ENCODE measurements around the gene TDRD7.

The TDRD7 gene

DNA sequence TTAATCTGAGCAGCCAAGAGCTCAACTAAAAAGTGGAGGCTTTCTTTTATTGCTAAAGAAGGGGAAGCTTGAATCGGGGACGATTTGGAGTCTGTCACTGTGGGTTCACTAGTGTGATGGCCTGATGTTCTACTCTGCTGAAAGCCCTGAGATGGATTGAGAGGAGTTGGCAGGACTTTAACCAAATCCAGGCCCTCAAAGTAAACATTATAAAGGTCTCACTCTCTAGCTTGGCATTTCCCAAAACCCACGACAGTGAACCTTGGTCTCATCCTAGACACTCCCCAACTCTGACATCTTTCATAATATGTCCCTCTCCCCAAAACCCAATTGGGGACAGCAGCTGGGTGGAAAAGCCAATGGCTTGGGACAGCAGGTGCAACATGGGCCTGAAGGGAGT lies 122.3 kb downstream of the TDRD7 start:
- DNase-seq = no peak

DNA sequence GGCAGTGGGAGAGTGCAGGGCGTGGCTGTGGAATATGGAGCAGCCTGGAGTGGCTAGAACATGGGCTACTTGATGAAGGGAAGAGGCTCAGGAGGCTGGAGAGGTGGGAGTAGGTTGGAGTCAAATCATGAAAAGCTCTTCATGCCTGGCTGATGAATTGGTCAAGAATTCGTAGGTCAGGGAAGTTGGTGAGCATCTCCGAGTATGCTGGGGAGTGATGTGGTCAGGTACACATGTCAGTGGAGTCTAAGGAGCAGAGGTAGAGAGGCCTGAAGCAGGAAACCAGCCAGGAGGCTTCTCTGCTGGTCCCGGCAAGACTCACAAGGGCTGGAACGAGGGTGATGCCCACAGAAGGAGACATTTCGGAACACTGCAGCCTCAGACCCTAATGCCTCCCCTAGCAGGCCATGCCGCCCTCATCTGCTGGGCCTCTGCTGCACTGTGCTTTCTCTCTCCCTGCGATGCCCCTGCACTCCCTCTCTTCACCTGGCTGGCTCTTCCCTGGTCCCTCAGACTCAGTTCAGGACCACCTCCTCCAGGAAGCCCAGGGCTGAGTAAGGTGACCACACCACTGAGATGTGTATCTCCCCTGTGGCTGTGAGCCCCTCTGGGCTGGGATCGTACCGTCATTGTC lies 123.2 kb downstream of the TDRD7 start:
- no peak for DNase-seq

DNA sequence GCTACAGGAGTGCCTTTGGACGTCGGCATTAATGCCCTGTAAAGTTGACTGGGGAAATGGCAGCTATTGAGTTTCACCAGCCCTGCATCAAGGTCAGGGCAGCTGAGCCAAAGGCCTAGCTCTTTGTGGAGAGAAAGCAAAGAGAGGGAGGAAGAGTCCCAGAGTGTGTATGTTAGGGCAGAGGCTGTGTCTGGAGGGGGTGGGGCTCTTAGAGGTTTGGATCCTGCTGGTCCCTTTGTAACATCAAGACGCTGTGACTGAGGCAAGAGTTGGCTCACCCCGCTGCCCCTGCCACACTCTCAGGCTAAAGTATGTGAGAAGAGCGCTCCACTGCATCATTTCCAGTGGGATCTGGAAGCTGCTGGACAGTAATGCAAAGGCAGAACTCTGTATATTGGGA lies 123.9 kb downstream of the TDRD7 start:
- no peak for DNase-seq

DNA sequence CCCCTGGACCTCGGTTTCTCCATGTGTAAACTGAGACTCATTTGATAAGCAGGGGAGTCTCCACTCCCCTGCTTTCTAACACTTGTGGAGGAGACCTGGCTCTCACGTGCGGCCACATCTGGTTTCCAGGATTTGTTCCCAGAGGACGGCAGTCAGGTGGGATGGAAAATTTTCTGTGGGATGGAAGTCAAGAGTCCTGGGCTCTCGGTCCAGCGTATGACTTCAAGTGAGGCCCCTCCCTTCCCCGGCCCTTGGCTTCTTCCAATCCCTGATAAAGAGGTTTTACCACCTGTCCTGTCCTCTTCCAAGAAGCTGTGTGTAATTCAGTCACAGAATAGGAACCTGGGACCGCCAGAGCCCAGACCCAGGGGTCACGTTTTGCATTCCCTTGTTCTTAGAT lies 124.6 kb downstream of the TDRD7 start:
- DNase-seq = no peak

DNA sequence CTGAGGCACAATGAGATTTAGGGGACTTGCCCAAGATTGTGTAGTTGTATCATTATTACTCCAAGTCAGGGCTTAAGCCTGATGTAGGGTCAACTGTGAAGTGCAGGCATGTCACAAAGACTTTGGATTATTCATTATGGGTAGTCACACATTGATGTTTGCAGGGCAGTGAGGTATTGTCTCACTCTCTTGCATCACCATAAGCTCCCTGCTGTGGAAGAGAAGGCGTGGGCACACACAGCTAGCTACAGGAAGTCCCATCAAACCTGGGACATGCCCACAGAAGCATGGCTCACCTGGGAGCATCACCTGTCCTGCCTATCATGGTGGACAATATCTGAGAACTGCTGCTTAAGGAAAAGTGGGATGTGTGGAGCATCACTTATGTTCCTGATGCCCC lies 131.7 kb downstream of the TDRD7 start:
- DNase-seq = no peak

- no peak for DNase-seq
Observed at GRCh38 chr9:97545486-97545885, 133.6 kb downstream of the TDRD7 start.
